ENCODE data around the gene VWA1. TPM values are rescaled to one million over a fixed set of nuclear protein-coding genes. Genes with fewer than 3 reads are reported as not detected.
A peak's percentile ranks its signal among the peaks of the same experiment; 100 is the strongest.

VWA1 gene
- polyA plus RNA-seq (ENCODE audit: insufficient read length in 4 of 4) = 100 to 1,000 TPM in 1 of 4 donors, 10 to 100 TPM in 3; 48.3 to 104 (median 66.7) TPM

GRCh38 chr1:1435106-1435903, at the start of gene VWA1:
TSS of gene VWA1 (plus strand) at chr1:1435690. CDS start at chr1:1435749, 59 bp downstream.
- DNase-seq (ENCODE audit: low read depth in 4 of 4, low spot score in 2 of 4) = no peak

GRCh38 chr1:1385931-1386330, 49.6 kb upstream of the VWA1 start:
- DNase-seq (ENCODE audit: low read depth in 4 of 4, low spot score in 2 of 4) = no peak

GRCh38 chr1:1387098-1388077, 48.1 kb upstream of the VWA1 start:
- no peak for DNase-seq (ENCODE audit: low read depth in 4 of 4, low spot score in 2 of 4)

- DNase-seq (ENCODE audit: low read depth in 4 of 4, low spot score in 2 of 4) = no peak
These were observed 47.4 kb upstream of the VWA1 start for GRCh38 chr1:1388078-1388472.

GRCh38 chr1:1390675-1391074, 44.8 kb upstream of the VWA1 start:
- no peak for DNase-seq (ENCODE audit: low read depth in 4 of 4, low spot score in 2 of 4)

- DNase-seq (ENCODE audit: low read depth in 4 of 4, low spot score in 2 of 4) = no peak
These were observed 44.3 kb upstream of the VWA1 start for GRCh38 chr1:1391225-1391624.

- no peak for DNase-seq (ENCODE audit: low read depth in 4 of 4, low spot score in 2 of 4)
These were observed 42.5 kb upstream of the VWA1 start for GRCh38 chr1:1393014-1393413.

- no peak for DNase-seq (ENCODE audit: low read depth in 4 of 4, low spot score in 2 of 4)
These were observed 42.1 kb upstream of the VWA1 start for GRCh38 chr1:1393428-1393827.

GRCh38 chr1:1394116-1394515, 41.4 kb upstream of the VWA1 start:
- DNase-seq (ENCODE audit: low read depth in 4 of 4, low spot score in 2 of 4) = no peak

GRCh38 chr1:1395166-1395565, 40.3 kb upstream of the VWA1 start:
- DNase-seq (ENCODE audit: low read depth in 4 of 4, low spot score in 2 of 4) = no peak

GRCh38 chr1:1397839-1398523, 37.5 kb upstream of the VWA1 start:
- DNase-seq (ENCODE audit: low read depth in 4 of 4, low spot score in 2 of 4) = no peak

- DNase-seq (ENCODE audit: low read depth in 4 of 4, low spot score in 2 of 4) = no peak
These were observed 36.8 kb upstream of the VWA1 start for GRCh38 chr1:1398677-1399186.

GRCh38 chr1:1399187-1399871, 36.2 kb upstream of the VWA1 start, which contains the start of gene CCNL2:
TSS of gene CCNL2 (minus strand) at chr1:1399335. CDS start at chr1:1399306, 29 bp downstream.
- peak; percentile 86 to 96 (median 94) for DNase-seq (ENCODE audit: low read depth in 4 of 4, low spot score in 2 of 4)

GRCh38 chr1:1399872-1400575, 35.5 kb upstream of the VWA1 start:
- DNase-seq (ENCODE audit: low read depth in 4 of 4, low spot score in 2 of 4) = no peak

GRCh38 chr1:1400576-1401456, 34.7 kb upstream of the VWA1 start:
- DNase-seq (ENCODE audit: low read depth in 4 of 4, low spot score in 2 of 4) = no peak

GRCh38 chr1:1401457-1402010, 34.0 kb upstream of the VWA1 start:
- DNase-seq (ENCODE audit: low read depth in 4 of 4, low spot score in 2 of 4) = no peak

- no peak for DNase-seq (ENCODE audit: low read depth in 4 of 4, low spot score in 2 of 4)
These were observed 33.2 kb upstream of the VWA1 start for GRCh38 chr1:1402072-1402900.

All from left renal cortex interstitium (tissue), 4 donors.